Lower leg skin (tissue), 3 donors: Measurements from ENCODE around the gene CHN2.

Experiments
- CTCF ChIP-seq, 3 donors: fragments of 450-650 bp; IDR thresholded peaks; one replicate each; pipeline ENCODE4 v1.5.1; 2016; ENCODE audit warnings: antibody characterized with exemption in 3 of 3, mild to moderate bottlenecking in 3 of 3, moderate library complexity in 2 of 3
- POLR2A ChIP-seq, 2 donors: fragments of 450-650 bp; IDR thresholded peaks; one replicate each; pipeline ENCODE4 v1.6.1; 2016 to 2017; ENCODE audit warnings: antibody characterized with exemption in 2 of 2, mild to moderate bottlenecking in 1 of 2, moderate library complexity in 1 of 2

- TF ChIP-seq CTCF (IDR thresholded peaks at IDR 0.05) (no peak), POLR2A (IDR thresholded peaks at IDR 0.05) (no peak)
Measured at GRCh38 chr7:29369909-29370488, 175.4 kb downstream of the CHN2 start.
